ENCODE results near the gene MED20.

- TF ChIP-seq CTCF (IDR thresholded peaks at IDR 0.05; ENCODE audit: extremely low read depth in 1 of 2, insufficient read depth in 1 of 2, low read depth in 1 of 2, low read length in 2 of 2) (no peak), POLR2A (IDR thresholded peaks at IDR 0.05; ENCODE audit: low read depth, low read length) (peak; percentile 38), MAX (IDR thresholded peaks at IDR 0.05; ENCODE audit: insufficient read depth, insufficient read length) (no peak), EZH2 (IDR thresholded peaks at IDR 0.05; ENCODE audit: borderline replicate concordance, low read depth, low read length, severe bottlenecking) (no peak), POLR2AphosphoS5 (IDR thresholded peaks at IDR 0.05; ENCODE audit: insufficient read depth, low read depth, low read length) (peak; percentile 81), JUN (IDR thresholded peaks at IDR 0.05; ENCODE audit: borderline replicate concordance, insufficient read depth, insufficient read length, low read depth) (peak; percentile 75), GATA2 (IDR thresholded peaks at IDR 0.05; ENCODE audit: insufficient read depth, insufficient read length, low read depth, low read length) (no peak)
Observed at GRCh38 chr6:41917528-41917927, 3.4 kb downstream of the MED20 start.

All from endothelial cell of umbilical vein (primary cell).